Karpas-422 (cell line): ENCODE data around the gene CAMK4. TPM values are rescaled to one million over a fixed set of nuclear protein-coding genes. Genes with fewer than 3 reads are reported as not detected.

Source experiments
- DNase-seq: peaks from one replicate; pipeline ENCODE4 v3.0.0-alpha.2; 2015
- H2AFZ ChIP-seq: fragments of 200-600 bp; sonication (generic); 2 replicates; pipeline ENCODE4 v1.6.1; 2014; ENCODE audit warnings: antibody characterized with exemption, low read length, mixed read lengths
- H3K27ac ChIP-seq: fragments of 200-600 bp; sonication (generic); 2 replicates; pipeline ENCODE4 v1.5.1; 2014; ENCODE audit warnings: mild to moderate bottlenecking, low read length, moderate library complexity
- H3K27me3 ChIP-seq: fragments of 200-600 bp; sonication (generic); 2 replicates; pipeline ENCODE4 v1.6.1; 2014; ENCODE audit warnings: low read length, mixed read lengths
- H3K36me3 ChIP-seq: fragments of 200-600 bp; sonication (generic); 2 replicates; pipeline ENCODE4 v1.6.1; 2014; ENCODE audit warnings: low read length, mixed read lengths; ENCODE audit not compliant: insufficient read depth
- H3K4me1 ChIP-seq: fragments of 200-600 bp; sonication (generic); 2 replicates; pipeline ENCODE4 v1.6.1; 2014; ENCODE audit warnings: mild to moderate bottlenecking, low read length, mixed read lengths
- H3K4me2 ChIP-seq: fragments of 200-600 bp; sonication (generic); 2 replicates; pipeline ENCODE4 v1.6.1; 2014; ENCODE audit warnings: low read length, low read depth, mild to moderate bottlenecking; ENCODE audit not compliant: poor library complexity, severe bottlenecking
- H3K4me3 ChIP-seq: fragments of 200-600 bp; sonication (generic); 2 replicates; pipeline ENCODE4 v1.5.1; 2014; ENCODE audit warnings: mild to moderate bottlenecking, antibody characterized with exemption, low read length, mixed read lengths
- H3K79me2 ChIP-seq: fragments of 200-600 bp; sonication (generic); 2 replicates; pipeline ENCODE4 v1.6.1; 2014; ENCODE audit warnings: mild to moderate bottlenecking, low read length, mixed read lengths
- H3K9ac ChIP-seq: fragments of 200-600 bp; sonication (generic); 2 replicates; pipeline ENCODE4 v1.6.0; 2014; ENCODE audit warnings: low read length
- H3K9me2 ChIP-seq: fragments of 200-600 bp; sonication (generic), shearing (Covaris generic); replicated peaks from 2 replicates; pipeline ENCODE4 v1.6.0; 2014; ENCODE audit warnings: mild to moderate bottlenecking, low read length, moderate library complexity; ENCODE audit not compliant: insufficient read depth
- H3K9me3 ChIP-seq: fragments of 300-700, 200-600 bp; sonication (generic); 2 replicates; pipeline ENCODE4 v1.6.1; 2014; ENCODE audit warnings: low read length, mixed read lengths
- H4K20me1 ChIP-seq: fragments of 200-600 bp; sonication (generic); 2 replicates; pipeline ENCODE4 v1.6.1; 2014; ENCODE audit warnings: mild to moderate bottlenecking, antibody characterized with exemption, low read length, low read depth; ENCODE audit not compliant: insufficient read depth
- total RNA-seq: library from RNA; depleted of rRNA; stranded (reverse); fragments of >200 nt; shearing (Covaris generic); gene quantifications from 2 replicates; pipeline ENCODE4 v1.2.3, GENCODE V29; 2014; ENCODE audit warnings: low replicate concordance

The CAMK4 gene
- total RNA-seq, 1 experiment from 2014 or later: 0.04 TPM

DNA sequence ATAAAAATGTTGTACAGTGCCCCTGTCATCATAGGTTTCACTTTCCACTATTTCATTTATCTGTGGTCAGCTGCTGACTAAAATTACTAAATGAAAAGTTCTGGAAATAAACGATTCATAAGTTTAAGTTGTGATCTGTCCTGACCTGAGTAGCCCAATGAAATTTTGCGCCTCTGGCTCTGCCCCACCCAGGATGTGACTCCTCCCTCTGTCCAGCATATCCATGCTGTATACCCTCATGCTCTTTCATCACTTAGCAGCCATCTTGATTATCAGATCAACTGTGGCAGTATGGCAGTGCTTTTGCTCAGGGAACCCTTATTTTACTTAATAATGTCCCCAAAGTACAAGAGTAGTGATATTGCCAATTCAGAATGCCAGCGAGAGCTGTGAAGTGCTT is 190.9 kb downstream of the CAMK4 start:
- H4K20me1 ChIP-seq: no peaks in the 10 kb centered on the region
- no peaks in the 10 kb centered on the region for H3K79me2 ChIP-seq
- no peak overlapping the region for H2AFZ ChIP-seq
- H3K9me2 ChIP-seq: no peaks in the 10 kb centered on the region
- H3K36me3 ChIP-seq: no peaks in the 10 kb centered on the region
- DNase-seq: no peak
- no peak overlapping the region for H3K9ac ChIP-seq
- H3K4me1 ChIP-seq: no peaks in the 10 kb centered on the region
- no peak overlapping the region for H3K27ac ChIP-seq
- H3K4me2 ChIP-seq: no peak overlapping the region
- H3K9me3 ChIP-seq: no peaks in the 10 kb centered on the region
- H3K27me3 ChIP-seq: no peaks in the 10 kb centered on the region
- H3K4me3 ChIP-seq: no peak overlapping the region

GRCh38 chr5:111422245-111422644 is 198.1 kb downstream of the CAMK4 start:
- no peaks in the 10 kb centered on the region for H3K36me3 ChIP-seq
- no peak overlapping the region for H3K4me2 ChIP-seq
- H3K27me3 ChIP-seq: no peaks in the 10 kb centered on the region
- no peak overlapping the region for H2AFZ ChIP-seq
- H3K9ac ChIP-seq: no peak overlapping the region
- H3K27ac ChIP-seq: no peak overlapping the region
- no peaks in the 10 kb centered on the region for H3K9me2 ChIP-seq
- no peaks in the 10 kb centered on the region for H3K9me3 ChIP-seq
- H3K79me2 ChIP-seq: no peaks in the 10 kb centered on the region
- DNase-seq: no peak
- H3K4me3 ChIP-seq: no peak overlapping the region
- no peaks in the 10 kb centered on the region for H3K4me1 ChIP-seq
- no peaks in the 10 kb centered on the region for H4K20me1 ChIP-seq

DNA sequence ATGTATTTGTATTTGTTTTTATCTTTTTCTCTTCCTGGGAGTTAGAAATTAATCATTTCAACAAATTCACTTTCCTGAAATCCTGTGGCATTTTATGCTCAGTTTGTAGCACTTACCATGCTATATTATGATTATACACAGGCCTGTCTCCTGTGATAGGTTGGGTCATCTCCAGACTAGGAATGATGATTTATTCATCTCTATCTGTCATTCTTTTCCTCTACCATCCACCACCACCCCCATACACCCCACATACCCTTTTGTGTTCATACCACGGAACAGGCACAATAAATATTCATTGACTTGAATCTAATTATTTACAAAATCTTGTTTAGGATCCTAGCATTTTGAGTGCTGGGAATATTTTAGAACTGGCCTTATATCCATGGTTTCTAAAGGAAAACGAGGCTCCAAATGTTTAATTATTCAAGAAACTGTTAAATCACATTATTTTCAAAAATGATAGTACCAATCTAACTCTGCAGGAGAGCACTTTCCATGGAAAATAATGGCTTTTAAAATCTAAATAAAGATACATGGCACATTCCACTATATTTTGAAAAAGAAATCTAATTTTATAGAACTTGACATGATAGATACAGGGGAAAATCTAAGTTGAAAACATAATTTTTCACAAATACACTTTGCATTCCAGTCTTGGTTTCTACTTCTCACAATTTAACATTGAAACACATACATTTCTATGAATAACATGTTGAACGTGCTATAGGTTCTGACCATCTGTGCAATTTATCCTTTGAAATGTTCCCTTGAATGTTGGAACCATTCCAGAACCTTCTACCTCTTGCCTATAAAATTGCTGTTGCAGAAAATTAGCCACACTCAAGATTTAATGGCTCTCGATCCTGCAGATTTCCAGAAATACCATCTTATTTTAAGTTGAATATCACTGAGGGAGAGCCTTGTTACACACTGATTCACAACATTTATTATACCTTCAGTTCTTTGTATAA is 198.8 kb downstream of the CAMK4 start:
- Histone ChIP-seq H3K36me3 (no peaks in the 10 kb centered on the region), H3K4me2 (no peak overlapping the region), H3K9me2 (no peaks in the 10 kb centered on the region), H4K20me1 (no peaks in the 10 kb centered on the region), H3K79me2 (no peaks in the 10 kb centered on the region), H3K4me3 (no peak overlapping the region), H2AFZ (no peak overlapping the region), H3K9ac (no peak overlapping the region), H3K27me3 (no peaks in the 10 kb centered on the region), H3K9me3 (no peaks in the 10 kb centered on the region), H3K27ac (no peak overlapping the region), H3K4me1 (no peaks in the 10 kb centered on the region)
- DNase-seq: no peak

- Histone ChIP-seq H3K4me1 (no peaks in the 10 kb centered on the region), H3K4me3 (no peak overlapping the region), H2AFZ (no peak overlapping the region), H3K27ac (no peak overlapping the region), H3K27me3 (no peaks in the 10 kb centered on the region), H3K9me2 (no peaks in the 10 kb centered on the region), H3K9ac (no peak overlapping the region), H4K20me1 (no peaks in the 10 kb centered on the region), H3K36me3 (no peaks in the 10 kb centered on the region), H3K79me2 (no peaks in the 10 kb centered on the region), H3K9me3 (no peaks in the 10 kb centered on the region), H3K4me2 (no peak overlapping the region)
- DNase-seq: no peak
Observed at GRCh38 chr5:111425205-111425604, 201.0 kb downstream of the CAMK4 start.

- Histone ChIP-seq H3K4me3 (no peak overlapping the region), H3K79me2 (no peaks in the 10 kb centered on the region), H3K27ac (no peak overlapping the region), H3K4me2 (no peak overlapping the region), H3K9me2 (no peaks in the 10 kb centered on the region), H3K36me3 (no peaks in the 10 kb centered on the region), H3K9ac (no peak overlapping the region), H3K9me3 (no peaks in the 10 kb centered on the region), H4K20me1 (no peaks in the 10 kb centered on the region), H3K27me3 (no peaks in the 10 kb centered on the region), H3K4me1 (no peaks in the 10 kb centered on the region), H2AFZ (no peak overlapping the region)
- DNase-seq: no peak
Observed at GRCh38 chr5:111427762-111428161, 203.6 kb downstream of the CAMK4 start.

DNA sequence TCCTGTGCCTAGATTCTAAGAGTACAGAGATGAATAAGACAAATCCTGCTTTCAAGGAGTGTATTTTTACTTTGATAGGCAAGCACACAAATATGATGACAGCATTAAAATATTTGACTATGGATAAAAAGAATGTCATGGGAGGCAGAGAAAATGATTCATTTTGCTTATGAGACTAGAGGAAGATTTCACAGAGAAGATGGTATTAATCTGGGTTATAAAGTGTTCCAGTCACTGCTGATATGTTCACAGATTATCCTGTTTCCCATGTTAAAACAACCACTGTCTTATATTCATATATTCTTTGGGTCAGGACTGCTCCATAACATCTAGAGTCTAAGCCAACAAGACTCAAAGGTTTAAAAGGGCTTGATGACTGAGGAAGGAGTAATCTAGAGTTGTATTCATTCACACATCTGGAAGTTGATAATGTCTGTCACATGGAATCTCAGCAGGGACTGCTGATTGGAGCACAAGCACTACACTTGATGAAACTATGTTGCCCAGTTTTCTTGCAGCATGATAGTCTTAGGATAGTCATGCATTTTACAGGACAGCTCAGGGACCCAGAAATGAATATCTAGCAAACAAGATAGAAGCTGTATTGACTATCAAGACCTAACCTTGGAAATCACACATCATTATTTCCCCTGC is 208.8 kb downstream of the CAMK4 start:
- no peak for DNase-seq
- H4K20me1 ChIP-seq: no peaks in the 10 kb centered on the region
- H3K9me3 ChIP-seq: no peaks in the 10 kb centered on the region
- H3K9me2 ChIP-seq: no peaks in the 10 kb centered on the region
- no peaks in the 10 kb centered on the region for H3K79me2 ChIP-seq
- no peak overlapping the region for H3K9ac ChIP-seq
- H3K4me3 ChIP-seq: no peak overlapping the region
- H3K27ac ChIP-seq: no peak overlapping the region
- H3K36me3 ChIP-seq: no peaks in the 10 kb centered on the region
- H2AFZ ChIP-seq: no peak overlapping the region
- H3K4me2 ChIP-seq: no peak overlapping the region
- H3K27me3 ChIP-seq: no peaks in the 10 kb centered on the region
- no peaks in the 10 kb centered on the region for H3K4me1 ChIP-seq

- H3K27ac ChIP-seq: no peak overlapping the region
- no peaks in the 10 kb centered on the region for H3K79me2 ChIP-seq
- H3K4me1 ChIP-seq: no peaks in the 10 kb centered on the region
- no peaks in the 10 kb centered on the region for H3K9me2 ChIP-seq
- H3K27me3 ChIP-seq: no peaks in the 10 kb centered on the region
- no peak overlapping the region for H3K4me3 ChIP-seq
- H4K20me1 ChIP-seq: no peaks in the 10 kb centered on the region
- DNase-seq: no peak
- H3K4me2 ChIP-seq: no peak overlapping the region
- H2AFZ ChIP-seq: no peak overlapping the region
- no peak overlapping the region for H3K9ac ChIP-seq
- no peaks in the 10 kb centered on the region for H3K36me3 ChIP-seq
- no peaks in the 10 kb centered on the region for H3K9me3 ChIP-seq
Observed at GRCh38 chr5:111434800-111435199, 210.6 kb downstream of the CAMK4 start.

DNA sequence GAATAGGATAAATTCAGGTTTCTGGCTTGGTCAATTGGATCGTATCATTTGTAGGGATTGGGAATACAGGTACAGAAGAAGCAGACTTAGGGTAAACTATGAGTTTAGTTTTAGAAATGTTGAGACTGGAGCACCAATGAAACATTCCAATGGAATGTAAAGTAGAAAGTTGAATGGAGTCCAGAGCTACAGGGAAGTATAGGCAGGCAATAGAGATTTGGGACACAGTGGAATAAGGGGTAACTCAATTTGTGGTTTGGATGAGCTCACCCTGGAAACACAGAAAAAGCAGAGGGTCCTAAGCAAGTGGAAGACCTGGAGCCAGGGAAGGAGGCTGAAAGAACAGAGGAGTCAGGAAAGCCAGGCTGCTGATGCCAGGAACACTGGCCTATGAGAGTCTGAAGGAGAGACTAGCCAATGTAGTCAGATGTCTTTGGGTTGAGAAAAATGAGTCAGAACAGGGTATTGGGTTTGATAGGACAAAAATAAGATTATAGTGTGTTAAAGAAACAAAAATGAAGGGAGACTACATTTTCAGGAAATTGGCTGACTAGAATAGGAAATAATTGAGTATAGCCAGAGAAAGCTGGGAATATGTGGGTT is 215.4 kb downstream of the CAMK4 start:
- Histone ChIP-seq H3K79me2 (no peaks in the 10 kb centered on the region), H3K9me3 (no peaks in the 10 kb centered on the region), H4K20me1 (no peaks in the 10 kb centered on the region), H2AFZ (no peak overlapping the region), H3K27me3 (no peaks in the 10 kb centered on the region), H3K4me1 (no peaks in the 10 kb centered on the region), H3K4me3 (no peak overlapping the region), H3K36me3 (no peaks in the 10 kb centered on the region), H3K9ac (no peak overlapping the region), H3K27ac (no peak overlapping the region), H3K4me2 (no peak overlapping the region), H3K9me2 (no peaks in the 10 kb centered on the region)
- DNase-seq: no peak
